Right atrium auricular region (tissue), 2 donors: Measurements from ENCODE around the gene RAMP2. TPM values are rescaled to one million over a fixed set of nuclear protein-coding genes. Genes with fewer than 3 reads are reported as not detected.

Experiments used
- total RNA-seq, 2 donors: library from RNA; depleted of rRNA; stranded (reverse); fragments of >200 nt; gene quantifications; one replicate each; pipeline ENCODE4 v1.1.0, GENCODE V29; 2016

The RAMP2 gene
- total RNA-seq, 2 donors from 2014 or later, result 28.9 to 35.2 TPM

Other genes starting within 250 kb of the RAMP2 start
- 10 to 100 TPM; 19.6 to 22.1 TPM for gene NAGLU, start 225.0 kb upstream of the RAMP2 start, total RNA-seq
- gene HSD17B1, start 208.3 kb upstream of the RAMP2 start, total RNA-seq, result under 1 TPM; 0.39 to 0.78 TPM
- gene COASY, start 199.1 kb upstream of the RAMP2 start, total RNA-seq, result 10 to 100 TPM; 18.1 to 19.0 TPM
- 10 to 100 TPM; 40.1 to 63.6 TPM for gene MLX, start 194.1 kb upstream of the RAMP2 start, total RNA-seq
- 1 to 10 TPM; 1.2 to 1.6 TPM for gene PSMC3IP, start 183.5 kb upstream of the RAMP2 start, total RNA-seq
- gene RETREG3, start 151.9 kb upstream of the RAMP2 start, total RNA-seq, result 10 to 100 TPM; 30.4 to 31.1 TPM
- 10 to 100 TPM; 28.8 to 55.9 TPM for gene TUBG1, start 151.5 kb upstream of the RAMP2 start, total RNA-seq
- 10 to 100 TPM; 18.2 to 25.7 TPM for gene TUBG2, start 101.9 kb upstream of the RAMP2 start, total RNA-seq
- 10 to 100 TPM; 14.5 to 26.5 TPM for gene PLEKHH3, start 84.2 kb upstream of the RAMP2 start, total RNA-seq
- gene CCR10, start 79.4 kb upstream of the RAMP2 start, total RNA-seq, result 1 to 10 TPM; 1.3 to 4.4 TPM
- gene CNTNAP1, start 78.7 kb upstream of the RAMP2 start, total RNA-seq, result 1 to 10 TPM in 1 of 2 donors, under 1 TPM in 1; 0.96 to 2.0 TPM
- 10 to 100 TPM; 30.5 to 32.5 TPM for gene EZH1, start 16.2 kb upstream of the RAMP2 start, total RNA-seq
- gene VPS25, start 12.2 kb downstream of the RAMP2 start, total RNA-seq, result 10 to 100 TPM; 37.9 to 39.8 TPM
- under 1 TPM in 1 of 2 donors, not detected in 1; 0.08 TPM for gene WNK4, start 19.4 kb downstream of the RAMP2 start, total RNA-seq
- 10 to 100 TPM; 71.6 to 77.4 TPM for gene COA3, start 37.5 kb downstream of the RAMP2 start, total RNA-seq
- gene CNTD1, start 37.6 kb downstream of the RAMP2 start, total RNA-seq, result under 1 TPM in 1 of 2 donors, not detected in 1; 0.16 TPM
- gene BECN1, start 63.1 kb downstream of the RAMP2 start, total RNA-seq, result 100 to 1,000 TPM in 1 of 2 donors, 10 to 100 TPM in 1; 67.9 to 105 TPM
- 10 to 100 TPM; 63.8 to 66.1 TPM for gene PSME3, start 72.2 kb downstream of the RAMP2 start, total RNA-seq
- under 1 TPM in 1 of 2 donors, not detected in 1; 0.55 TPM for gene AOC2, start 83.4 kb downstream of the RAMP2 start, total RNA-seq
- gene AOC3, start 90.0 kb downstream of the RAMP2 start, total RNA-seq, result 10 to 100 TPM in 1 of 2 donors, 1 to 10 TPM in 1; 7.8 to 10.3 TPM
- gene G6PC1, start 139.6 kb downstream of the RAMP2 start, total RNA-seq, result not detected
- 10 to 100 TPM; 17.8 to 24.6 TPM for gene AARSD1, start 203.2 kb downstream of the RAMP2 start, total RNA-seq
- gene PTGES3L, start 218.9 kb downstream of the RAMP2 start, total RNA-seq, result 10 to 100 TPM; 29.6 to 52.3 TPM
- 10 to 100 TPM in 1 of 2 donors, 1 to 10 TPM in 1; 9.9 to 11.1 TPM for gene RUNDC1, start 219.3 kb downstream of the RAMP2 start, total RNA-seq
- 1,000 to 10,000 TPM in 1 of 2 donors, 100 to 1,000 TPM in 1; 551 to 1,071 TPM for gene RPL27, start 237.2 kb downstream of the RAMP2 start, total RNA-seq
- gene IFI35, start 245.6 kb downstream of the RAMP2 start, total RNA-seq, result 10 to 100 TPM; 11.4 to 19.0 TPM